ENCODE results near the gene MAP7. TPM values are rescaled to one million over a fixed set of nuclear protein-coding genes. Genes with fewer than 3 reads are reported as not detected.

The MAP7 gene
- total RNA-seq, 1 donor from 2014 or later, result 1.3 TPM

DNA sequence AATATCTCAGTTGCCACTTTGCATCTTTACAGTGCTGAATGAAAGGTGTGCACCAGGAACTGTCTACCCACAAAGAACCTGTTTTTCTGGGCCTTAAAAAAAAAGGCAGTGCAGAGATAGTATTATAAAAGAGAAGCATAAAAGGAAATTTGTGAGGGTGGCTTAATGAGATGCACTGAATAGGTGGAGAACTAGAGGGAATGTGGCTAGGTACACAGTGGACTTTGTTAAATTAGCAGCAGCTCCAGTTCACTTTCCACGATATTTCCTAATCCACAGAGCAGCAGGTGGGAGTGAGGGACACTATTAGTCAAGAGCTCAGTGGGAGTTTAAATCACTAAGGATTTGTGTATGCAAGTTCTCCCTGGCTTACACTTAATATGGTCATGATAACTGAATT is 38.8 kb downstream of the MAP7 start:
- no peaks in the 10 kb centered on the region for H3K36me3 Mint-ChIP-seq (ENCODE audit: low read depth, unreplicated experiment)
- TF ChIP-seq, protein P1, sequence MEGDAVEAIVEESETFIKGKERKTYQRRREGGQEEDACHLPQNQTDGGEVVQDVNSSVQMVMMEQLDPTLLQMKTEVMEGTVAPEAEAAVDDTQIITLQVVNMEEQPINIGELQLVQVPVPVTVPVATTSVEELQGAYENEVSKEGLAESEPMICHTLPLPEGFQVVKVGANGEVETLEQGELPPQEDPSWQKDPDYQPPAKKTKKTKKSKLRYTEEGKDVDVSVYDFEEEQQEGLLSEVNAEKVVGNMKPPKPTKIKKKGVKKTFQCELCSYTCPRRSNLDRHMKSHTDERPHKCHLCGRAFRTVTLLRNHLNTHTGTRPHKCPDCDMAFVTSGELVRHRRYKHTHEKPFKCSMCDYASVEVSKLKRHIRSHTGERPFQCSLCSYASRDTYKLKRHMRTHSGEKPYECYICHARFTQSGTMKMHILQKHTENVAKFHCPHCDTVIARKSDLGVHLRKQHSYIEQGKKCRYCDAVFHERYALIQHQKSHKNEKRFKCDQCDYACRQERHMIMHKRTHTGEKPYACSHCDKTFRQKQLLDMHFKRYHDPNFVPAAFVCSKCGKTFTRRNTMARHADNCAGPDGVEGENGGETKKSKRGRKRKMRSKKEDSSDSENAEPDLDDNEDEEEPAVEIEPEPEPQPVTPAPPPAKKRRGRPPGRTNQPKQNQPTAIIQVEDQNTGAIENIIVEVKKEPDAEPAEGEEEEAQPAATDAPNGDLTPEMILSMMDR (IDR thresholded peaks at IDR 0.05; ENCODE audit: unreplicated experiment), result no peak
- H3K9me3 Mint-ChIP-seq (ENCODE audit: unreplicated experiment), result no peaks in the 10 kb centered on the region
- H3K27me3 Mint-ChIP-seq (ENCODE audit: unreplicated experiment), result no peaks in the 10 kb centered on the region
- H3K27ac Mint-ChIP-seq (ENCODE audit: unreplicated experiment), result no peak overlapping the region
- H3K4me1 Mint-ChIP-seq (ENCODE audit: unreplicated experiment), result no peaks in the 10 kb centered on the region
- DNase-seq (ENCODE audit: low spot score), result no peak
- H3K4me3 Mint-ChIP-seq (ENCODE audit: unreplicated experiment), result no peak overlapping the region

DNA sequence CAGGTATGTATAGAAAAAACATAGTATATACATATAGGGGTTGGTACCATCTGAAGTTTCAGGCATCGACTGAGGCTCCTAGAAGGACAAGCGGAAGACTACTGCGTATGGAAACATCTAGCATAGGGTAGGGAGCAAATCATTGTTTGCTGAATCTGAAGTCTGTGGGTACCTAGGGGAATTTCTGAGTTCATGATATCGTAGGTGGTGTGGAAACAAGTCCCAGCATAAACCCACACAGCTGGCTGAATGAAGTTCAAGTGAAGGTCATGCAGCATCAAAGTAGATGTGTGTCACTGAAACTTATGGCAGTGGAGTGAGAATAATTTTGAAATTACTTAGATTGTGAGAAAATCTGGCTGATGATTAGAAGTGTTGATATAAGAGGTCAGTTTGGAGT is 39.4 kb downstream of the MAP7 start:
- Mint-ChIP-seq H3K4me3 (ENCODE audit: unreplicated experiment) (no peak overlapping the region), H3K36me3 (ENCODE audit: low read depth, unreplicated experiment) (no peaks in the 10 kb centered on the region), H3K4me1 (ENCODE audit: unreplicated experiment) (no peaks in the 10 kb centered on the region), H3K27me3 (ENCODE audit: unreplicated experiment) (no peaks in the 10 kb centered on the region), H3K27ac (ENCODE audit: unreplicated experiment) (no peak overlapping the region), H3K9me3 (ENCODE audit: unreplicated experiment) (no peaks in the 10 kb centered on the region)
- TF ChIP-seq, protein P1 (IDR thresholded peaks at IDR 0.05; ENCODE audit: unreplicated experiment), result no peak
- no peak for DNase-seq (ENCODE audit: low spot score)

DNA sequence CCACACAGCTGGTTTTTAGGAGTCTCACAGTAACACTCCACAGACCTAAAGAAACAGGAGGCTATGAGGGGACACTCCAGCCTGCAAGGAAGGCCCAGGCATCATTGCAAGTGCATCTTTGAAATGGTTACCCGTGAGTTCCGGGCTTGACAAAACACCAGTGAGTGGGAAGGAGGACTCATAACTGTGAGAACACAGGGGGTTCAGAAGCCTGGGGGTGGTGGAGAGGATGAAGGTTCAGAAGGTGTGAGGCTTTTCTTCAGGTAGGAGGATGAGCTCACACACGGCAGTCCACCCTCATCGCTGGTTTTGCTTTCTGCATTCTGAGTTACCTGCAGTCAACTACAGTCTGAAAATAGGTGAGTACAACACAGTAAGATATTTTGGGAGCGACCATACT is 39.9 kb downstream of the MAP7 start:
- Mint-ChIP-seq H3K9me3 (ENCODE audit: unreplicated experiment) (no peaks in the 10 kb centered on the region), H3K4me3 (ENCODE audit: unreplicated experiment) (no peak overlapping the region), H3K27ac (ENCODE audit: unreplicated experiment) (no peak overlapping the region), H3K27me3 (ENCODE audit: unreplicated experiment) (no peaks in the 10 kb centered on the region), H3K36me3 (ENCODE audit: low read depth, unreplicated experiment) (no peaks in the 10 kb centered on the region), H3K4me1 (ENCODE audit: unreplicated experiment) (no peaks in the 10 kb centered on the region)
- no peak for DNase-seq (ENCODE audit: low spot score)
- TF ChIP-seq, protein P1 (IDR thresholded peaks at IDR 0.05; ENCODE audit: unreplicated experiment), result no peak

DNA sequence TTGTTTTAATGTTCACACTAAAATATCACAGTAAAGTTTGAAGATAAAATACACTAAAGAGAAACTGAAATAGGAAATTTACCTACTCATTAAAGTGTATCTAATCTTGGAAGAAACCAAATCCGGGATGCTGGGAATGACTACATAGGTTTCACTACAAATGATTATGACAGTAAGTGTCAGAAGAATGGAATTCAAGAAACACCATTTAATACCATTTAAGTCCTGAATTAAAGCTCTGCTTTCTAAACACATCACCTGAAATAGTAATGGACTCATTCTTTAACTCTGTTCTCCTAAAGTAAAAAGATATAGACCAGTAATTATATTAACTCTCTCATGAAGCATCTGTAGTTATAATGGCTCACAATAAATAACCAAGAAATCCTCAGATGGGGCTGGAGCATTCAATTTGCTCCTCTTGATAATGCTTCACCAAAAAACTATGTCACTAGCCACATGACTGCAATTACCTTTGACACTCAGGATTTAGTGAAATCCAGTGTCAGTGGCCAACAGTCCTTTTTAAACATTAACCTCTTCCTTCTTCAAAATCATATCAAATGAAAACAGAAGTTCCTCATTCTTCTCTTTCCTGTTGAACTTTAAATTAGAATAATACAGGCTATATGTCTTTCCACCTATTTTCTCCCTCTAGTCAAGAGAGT is 41.4 kb downstream of the MAP7 start:
- H3K27me3 Mint-ChIP-seq (ENCODE audit: unreplicated experiment), result no peaks in the 10 kb centered on the region
- H3K4me1 Mint-ChIP-seq (ENCODE audit: unreplicated experiment), result no peaks in the 10 kb centered on the region
- H3K27ac Mint-ChIP-seq (ENCODE audit: unreplicated experiment), result no peak overlapping the region
- DNase-seq (ENCODE audit: low spot score), result no peak
- TF ChIP-seq, protein P1 (IDR thresholded peaks at IDR 0.05; ENCODE audit: unreplicated experiment), result no peak
- H3K4me3 Mint-ChIP-seq (ENCODE audit: unreplicated experiment), result no peak overlapping the region
- no peaks in the 10 kb centered on the region for H3K36me3 Mint-ChIP-seq (ENCODE audit: low read depth, unreplicated experiment)
- H3K9me3 Mint-ChIP-seq (ENCODE audit: unreplicated experiment), result no peaks in the 10 kb centered on the region

DNA sequence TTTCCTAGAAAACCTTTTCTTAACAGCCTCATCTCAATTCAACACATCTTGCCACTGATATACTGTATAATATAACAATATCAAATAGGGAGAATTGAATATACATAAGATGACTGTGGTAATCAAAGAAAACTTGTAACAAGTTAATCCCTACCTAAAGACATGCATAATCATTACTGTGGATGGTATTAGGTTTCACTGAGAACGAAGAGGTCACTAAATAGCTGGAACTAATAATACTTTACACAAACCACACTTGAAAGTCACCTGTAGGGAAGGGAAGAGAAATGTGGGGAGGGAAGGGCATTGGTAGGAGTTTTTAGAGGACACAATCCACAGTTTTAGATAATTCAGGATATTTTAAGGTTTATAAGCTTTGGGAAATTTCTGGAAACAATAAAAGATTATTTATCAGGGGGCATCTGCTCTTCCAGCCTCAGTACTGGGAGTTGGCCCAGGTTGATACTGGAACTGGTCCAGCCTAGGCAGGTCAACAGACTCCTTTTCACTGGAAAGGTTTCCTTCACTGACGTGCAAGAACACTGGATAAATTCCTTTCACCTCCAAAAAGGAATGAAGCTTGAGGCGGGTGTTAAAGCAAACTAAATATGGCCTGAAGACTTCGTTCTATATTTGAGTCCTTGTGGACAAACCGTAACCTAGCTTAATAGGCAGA is 44.0 kb downstream of the MAP7 start:
- Mint-ChIP-seq H3K4me3 (ENCODE audit: unreplicated experiment) (no peak overlapping the region), H3K36me3 (ENCODE audit: low read depth, unreplicated experiment) (no peaks in the 10 kb centered on the region), H3K27me3 (ENCODE audit: unreplicated experiment) (no peaks in the 10 kb centered on the region), H3K9me3 (ENCODE audit: unreplicated experiment) (no peaks in the 10 kb centered on the region), H3K4me1 (ENCODE audit: unreplicated experiment) (peaks cover 17% of the 10 kb centered on the region), H3K27ac (ENCODE audit: unreplicated experiment) (no peak overlapping the region)
- DNase-seq (ENCODE audit: low spot score), result no peak
- TF ChIP-seq, protein P1 (IDR thresholded peaks at IDR 0.05; ENCODE audit: unreplicated experiment), result no peak

All from endothelial cell (in vitro differentiated cells).